Measurements from ENCODE around the gene GPATCH8. TPM values are rescaled to one million over a fixed set of nuclear protein-coding genes. Genes with fewer than 3 reads are reported as not detected.

The GPATCH8 gene
- total and polyA plus RNA-seq, 2 donors (not counting 3 experiments of a cell fraction or from before 2014, with no cell fraction given) = 14.6 to 35.3 TPM

- ChIA-PET POLR2A (no interaction called here), CTCF (interaction anchor here (0.7 to 1.5 kb wide), 3 partner anchors 30 to 163 kb away, joined by 3 to 4 read pairs (median 4); no protein-coding TSS in a partner anchor)
- no peak overlapping the region for H3K27ac ChIP-seq (ENCODE audit: insufficient read depth, low read depth, low read length)
- no peak for TF ChIP-seq MAX (IDR thresholded peaks at IDR 0.05; ENCODE audit: insufficient read depth, insufficient read length)
- TF ChIP-seq POLR2AphosphoS5 (IDR thresholded peaks at IDR 0.05; ENCODE audit: insufficient read depth, low read depth, low read length) = no peak
- no peak for TF ChIP-seq EZH2 (IDR thresholded peaks at IDR 0.05; ENCODE audit: borderline replicate concordance, low read depth, low read length, severe bottlenecking)
- TF ChIP-seq JUN (IDR thresholded peaks at IDR 0.05; ENCODE audit: borderline replicate concordance, insufficient read depth, insufficient read length, low read depth) = no peak
- no peak for TF ChIP-seq MYC (IDR thresholded peaks at IDR 0.05; ENCODE audit: low read depth, low read length)
- no peak for TF ChIP-seq POLR2A (IDR thresholded peaks at IDR 0.05; ENCODE audit: low read depth, low read length)
- no peak for TF ChIP-seq CTCF (IDR thresholded peaks at IDR 0.05; ENCODE audit: extremely low read depth in 1 of 2, insufficient read depth in 1 of 2, low read depth in 1 of 2, low read length in 2 of 2)
- no peak for TF ChIP-seq GATA2 (IDR thresholded peaks at IDR 0.05; ENCODE audit: insufficient read depth, insufficient read length, low read depth, low read length)
- no peaks in the 10 kb centered on the region for H3K36me3 ChIP-seq (ENCODE audit: control insufficient read depth in 2 of 2, extremely low read depth in 1 of 2, insufficient read depth in 2 of 2, low read length in 2 of 2)
- H4K20me1 ChIP-seq (replicated peaks; ENCODE audit: control insufficient read depth, extremely low read depth, insufficient read depth, low read length) = no peaks in the 10 kb centered on the region
- peaks cover 5% of the 10 kb centered on the region for H3K4me1 ChIP-seq (ENCODE audit: control insufficient read depth, extremely low read depth, insufficient read depth, low read length)
- no peaks in the 10 kb centered on the region for H3K9me1 ChIP-seq (replicated peaks; ENCODE audit: control insufficient read depth, extremely low read depth, insufficient read depth, low read length)
- no peak overlapping the region for H3K4me3 ChIP-seq (replicated peaks in 1 of 3; ENCODE audit: insufficient read depth in 1 of 3, low read depth in 1 of 3, low read length in 3 of 3)
- H3K79me2 ChIP-seq (ENCODE audit: control insufficient read depth, insufficient read depth, low read length) = no peaks in the 10 kb centered on the region
- no peak overlapping the region for H2AFZ ChIP-seq (ENCODE audit: low read depth, low read length)
- no peak overlapping the region for H3K9ac ChIP-seq (replicated peaks; ENCODE audit: extremely low read depth, insufficient read depth, low read length)
- BruUV-seq (replicated peaks) = no TSS peak
- intact Hi-C loops (cut with micrococcal nuclease) (no loop called here), dilution Hi-C loops (cut with MboI; ENCODE audit: extremely low pct_ligation_motif_present, low sequenced_read_pairs) (no loop called here)
- DNase-seq (ENCODE audit: low read depth, low spot score) = no peak
- H3K4me2 ChIP-seq (ENCODE audit: insufficient read depth, low read length) = no peak overlapping the region
- peaks cover 0 to 2% of the 10 kb centered on the region in 2 experiments for H3K27me3 ChIP-seq (ENCODE audit: control insufficient read depth in 2 of 2, insufficient read depth in 2 of 2, low read length in 2 of 2)
- no peak for FAIRE-seq
- no peaks in the 10 kb centered on the region for H3K9me3 ChIP-seq (replicated peaks; ENCODE audit: control insufficient read depth, insufficient read depth, low read length)
Measured at GRCh38 chr17:44360144-44360533, 143.1 kb downstream of the GPATCH8 start.

All from endothelial cell of umbilical vein (primary cell).